HG03460 (cell line): ENCODE measurements around the gene SMIM35.
"Not testable (repeated sequence)": the region's sequence is repeated elsewhere in the genome, so short reads cannot be mapped to it uniquely, and the experiment has no call there.

Source experiments
- ATAC-seq: cut with Tn5 transposase; IDR thresholded peaks from one replicate; pipeline ENCODE4 v1.9.1; 2021; ENCODE audit not compliant: unreplicated experiment

Gene SMIM35

DNA sequence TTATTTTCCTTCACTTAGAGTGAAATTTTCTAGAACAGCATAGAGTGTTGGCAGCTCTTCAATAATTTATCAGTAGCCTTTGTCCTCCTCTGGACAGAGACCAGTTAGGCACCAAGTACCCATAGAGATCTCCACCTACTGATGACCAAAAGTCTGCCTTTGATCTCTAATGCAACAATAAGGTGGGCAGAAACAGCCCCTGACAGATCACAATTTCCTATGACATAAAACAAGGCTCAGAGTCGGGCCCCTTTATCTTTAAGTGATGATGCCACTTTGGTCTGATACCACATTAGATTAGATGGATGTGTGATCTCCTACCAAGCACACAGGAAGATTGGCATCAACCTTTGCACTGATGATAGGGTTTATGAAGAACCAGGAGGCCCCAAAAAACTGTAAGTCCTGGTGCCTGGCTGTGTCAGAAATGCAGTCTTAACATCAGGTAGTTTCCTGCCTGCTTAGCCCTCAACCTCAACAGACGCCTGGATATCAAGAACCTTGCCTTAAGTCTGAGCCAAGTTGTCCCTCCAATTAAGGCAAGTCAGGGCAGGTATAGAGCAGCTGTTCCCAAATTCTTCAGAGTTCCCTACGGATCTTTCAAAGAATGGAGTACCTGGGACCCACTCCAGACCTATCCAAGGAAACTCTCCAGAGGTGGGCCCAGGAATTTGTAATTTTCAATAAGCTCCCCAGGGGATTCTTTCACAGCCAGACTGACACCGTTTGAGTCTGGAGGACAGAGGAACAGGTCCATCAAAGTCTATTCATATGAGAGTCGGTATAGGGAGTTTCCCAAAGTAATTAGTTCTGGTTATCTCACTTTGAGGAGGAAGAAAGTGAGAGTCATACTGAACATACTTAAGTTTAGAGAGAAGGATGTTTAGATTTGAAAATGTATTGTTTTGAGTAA, 40.5 kb downstream of the SMIM35 start:
- ATAC-seq, result no peak

- ATAC-seq, result no peak
These were observed 41.6 kb downstream of the SMIM35 start for GRCh38 chr11:118045191-118045590.

DNA sequence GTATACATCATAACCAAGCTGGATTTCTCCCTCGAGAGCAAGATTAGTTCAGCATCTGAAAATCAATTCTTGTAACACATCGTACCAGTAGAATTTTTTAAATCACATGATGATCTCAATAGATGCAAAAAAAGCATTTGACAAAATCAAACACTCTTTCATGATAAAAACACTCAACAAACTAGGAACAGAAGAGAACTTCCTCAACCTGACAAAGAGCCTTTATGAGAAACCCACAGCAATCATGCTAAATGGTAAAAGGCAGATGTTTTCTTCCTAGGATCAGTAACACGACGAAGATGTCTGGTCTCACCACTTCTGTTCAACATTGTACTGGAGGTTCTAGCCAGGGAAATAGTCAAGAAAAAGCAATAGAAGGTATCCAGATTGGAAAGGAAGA, 44.0 kb downstream of the SMIM35 start:
- ATAC-seq, result no peak

GRCh38 chr11:118042141-118042540, 44.6 kb downstream of the SMIM35 start:
- no peak for ATAC-seq

DNA sequence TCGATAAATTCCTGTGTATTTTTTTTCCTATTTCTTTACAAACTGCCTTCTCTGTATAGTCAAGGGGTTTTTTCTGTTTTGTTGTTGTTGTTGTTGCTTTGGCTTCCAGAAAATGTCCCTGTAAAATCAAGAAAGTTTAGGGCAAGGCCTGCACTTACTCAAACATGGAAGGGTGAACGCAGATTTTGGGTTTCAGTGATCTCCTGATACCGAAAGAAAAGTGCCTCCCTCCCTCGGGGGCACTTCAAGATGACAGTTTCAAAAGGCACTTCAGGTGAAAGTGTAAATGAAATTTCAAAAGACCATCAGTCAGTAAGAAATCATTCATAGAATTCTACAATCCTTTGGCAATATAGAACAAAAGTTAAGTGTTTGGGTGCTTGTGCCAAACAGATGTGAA, 53.3 kb downstream of the SMIM35 start:
- ATAC-seq, result no peak

DNA sequence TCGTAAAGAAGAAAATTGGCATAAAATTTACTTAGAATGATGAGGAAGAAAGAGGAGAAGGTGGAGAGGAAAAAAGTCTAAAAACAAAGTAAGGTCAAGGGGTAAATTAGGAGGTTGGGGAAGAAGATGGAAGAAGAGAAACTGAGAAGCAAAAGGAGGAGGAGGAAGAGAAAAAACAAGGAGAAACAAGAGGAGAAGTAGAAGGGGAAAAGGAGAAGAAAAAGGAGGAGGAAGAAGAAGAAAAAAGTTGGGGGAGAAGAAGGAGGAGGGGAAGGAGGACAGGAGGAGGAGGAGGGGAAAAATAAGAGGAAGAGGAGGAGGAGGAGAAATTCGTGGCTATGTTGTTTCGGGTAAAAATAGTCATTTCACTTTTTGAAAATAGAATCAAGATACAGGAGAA, 58.1 kb downstream of the SMIM35 start:
- ATAC-seq, result no peak

- no peak for ATAC-seq
These were observed 59.1 kb downstream of the SMIM35 start for GRCh38 chr11:118027694-118028093.

- ATAC-seq, result no peak
These were observed 65.6 kb downstream of the SMIM35 start for GRCh38 chr11:118021146-118021545.

DNA sequence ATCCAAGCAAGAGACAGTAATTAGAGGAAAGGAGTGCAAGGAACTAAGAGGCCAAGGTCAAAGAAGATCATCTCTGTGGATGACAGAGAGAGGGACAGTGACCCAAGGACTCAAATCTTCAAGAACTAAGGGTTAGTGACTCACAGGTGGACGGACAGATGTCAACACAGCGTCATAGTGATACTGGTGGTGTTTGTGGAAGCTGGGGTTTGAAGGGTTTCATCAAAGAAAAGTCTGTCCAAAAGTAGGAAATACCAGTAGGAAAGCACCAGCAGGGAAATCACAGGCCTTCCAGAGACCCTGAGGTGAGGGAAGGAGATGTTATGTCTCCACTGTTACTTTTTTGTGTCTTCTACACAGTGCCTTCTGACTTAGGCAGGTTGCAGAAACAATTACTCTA, 68.4 kb downstream of the SMIM35 start:
- no peak for ATAC-seq

DNA sequence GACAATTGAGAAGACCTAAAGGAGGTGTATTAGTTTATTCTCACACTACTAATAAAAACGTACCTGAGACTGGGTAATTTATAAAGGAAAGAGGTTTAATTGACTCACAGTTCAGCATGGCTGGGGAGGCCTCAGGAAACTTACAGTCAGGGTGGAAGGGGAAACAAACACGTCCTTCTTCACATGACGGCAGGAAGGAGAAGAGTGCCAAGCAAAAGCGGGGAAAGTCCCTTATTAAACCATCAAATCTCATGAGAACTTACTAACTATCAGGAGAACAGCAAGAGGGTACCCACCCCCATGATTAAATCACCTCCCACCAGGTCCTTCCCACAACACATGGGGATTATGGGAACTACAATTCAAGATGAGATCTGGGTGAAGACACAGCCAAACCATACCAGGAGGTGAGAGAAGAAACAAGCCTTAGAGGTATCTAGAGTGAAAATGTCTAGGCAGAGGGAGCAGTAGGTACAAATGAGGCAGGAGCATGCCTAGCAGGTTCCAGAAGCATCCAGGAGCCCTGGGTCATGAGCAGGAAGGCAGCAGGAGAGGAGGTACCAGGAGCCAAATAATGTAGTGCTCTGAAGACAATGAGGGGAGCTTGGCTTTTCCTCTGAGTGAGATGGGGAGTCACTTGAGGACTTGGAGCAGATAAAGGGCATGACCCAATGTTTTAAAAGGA, 69.0 kb downstream of the SMIM35 start:
- ATAC-seq, result no peak

- no peak for ATAC-seq
These were observed 69.7 kb downstream of the SMIM35 start for GRCh38 chr11:118017111-118017510.

DNA sequence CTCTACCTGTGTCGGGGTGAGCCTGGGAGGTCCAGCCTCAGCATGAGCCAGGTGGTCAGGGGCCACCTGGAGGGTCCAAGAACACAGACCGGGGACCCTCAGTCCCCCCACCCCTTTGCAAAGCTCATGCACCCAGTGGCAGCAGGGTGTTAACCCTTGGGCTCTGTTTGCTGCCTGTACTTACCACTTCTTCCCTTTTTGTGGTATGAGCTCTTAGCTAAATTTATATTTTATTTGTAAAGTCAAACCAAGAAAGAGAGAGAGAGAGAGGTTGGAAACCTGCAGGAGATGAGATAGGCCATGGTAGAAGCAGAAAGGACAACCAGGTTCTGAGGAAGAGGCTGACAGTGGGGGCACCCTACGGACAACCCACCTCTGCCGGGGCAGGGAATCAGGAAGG, 70.7 kb downstream of the SMIM35 start:
- ATAC-seq, result no peak

GRCh38 chr11:118015385-118015841, 71.3 kb downstream of the SMIM35 start:
- no peak for ATAC-seq

- no peak for ATAC-seq
These were observed 72.7 kb downstream of the SMIM35 start for GRCh38 chr11:118014022-118014421.

DNA sequence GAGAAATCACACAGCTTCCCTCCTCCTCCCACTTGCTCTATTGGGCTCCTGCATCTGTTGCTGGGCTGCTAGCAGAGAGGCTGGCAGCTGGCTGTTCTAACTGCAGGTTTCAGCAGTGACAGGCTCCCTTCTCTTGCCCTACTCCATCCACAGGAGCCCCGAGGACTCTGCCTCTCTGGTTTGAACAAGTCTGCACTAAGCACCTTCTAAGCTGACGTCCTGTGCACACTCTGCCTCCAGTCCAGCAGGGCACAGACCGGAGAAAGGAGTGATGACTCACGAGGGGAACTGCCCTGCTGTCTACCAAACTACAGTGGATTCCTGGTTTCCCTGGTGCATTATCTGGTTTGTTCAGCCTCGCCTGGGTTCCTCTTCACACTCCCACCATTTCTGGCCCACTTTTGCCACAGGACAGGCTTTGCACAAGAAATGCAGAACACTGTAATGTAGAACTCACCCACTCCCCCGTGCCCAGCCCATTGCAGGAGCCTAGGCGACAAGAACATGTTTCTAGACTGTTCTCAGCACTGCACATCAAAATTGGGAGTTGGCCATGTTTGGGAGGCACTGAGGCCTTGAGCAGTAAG, 74.6 kb downstream of the SMIM35 start:
- ATAC-seq, result no peak

- ATAC-seq, result peak; percentile 80
These were observed 75.9 kb downstream of the SMIM35 start for GRCh38 chr11:118010738-118011461.

DNA sequence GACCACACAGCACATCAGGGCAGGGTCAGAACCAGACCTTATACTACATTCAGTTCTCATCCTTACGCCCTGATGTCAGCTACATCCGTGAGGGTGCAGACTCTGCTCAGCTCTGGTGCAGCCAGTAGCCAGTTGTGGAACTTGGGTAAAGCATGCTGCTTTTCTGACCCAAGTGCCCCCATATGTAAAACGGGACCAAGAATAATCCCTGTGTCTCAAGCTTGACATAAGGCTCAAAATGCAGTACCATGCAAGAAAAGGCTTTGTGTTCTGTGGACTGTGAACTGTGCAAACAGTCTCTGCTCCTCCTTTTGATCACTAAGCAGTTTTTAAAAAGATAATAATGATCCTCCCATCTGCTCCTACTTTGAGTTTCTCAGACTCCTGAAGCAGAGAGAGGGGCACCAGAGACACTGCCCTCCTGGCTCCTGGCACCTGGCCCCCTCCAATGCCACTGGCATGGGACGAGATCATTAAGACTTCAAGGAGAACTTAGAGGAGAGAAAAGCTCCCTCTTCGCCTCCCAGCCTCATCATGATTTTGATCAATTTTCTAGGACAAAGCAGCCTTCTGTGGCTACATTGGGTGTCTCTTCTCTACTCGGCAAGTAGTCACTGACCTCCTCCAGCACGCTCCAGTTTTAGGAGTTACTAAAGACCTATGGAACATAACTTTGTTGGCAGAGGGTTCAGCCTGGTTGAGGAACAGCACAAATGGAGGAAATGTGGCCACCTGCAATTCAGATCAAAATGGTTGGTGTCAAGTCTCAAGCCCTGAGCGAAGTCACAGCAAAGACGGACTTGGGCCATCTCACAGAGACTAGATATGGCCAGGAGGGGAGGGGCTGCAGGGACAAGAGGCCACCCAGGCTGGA, 76.7 kb downstream of the SMIM35 start:
- no peak for ATAC-seq

- no peak for ATAC-seq
These were observed 78.4 kb downstream of the SMIM35 start for GRCh38 chr11:118008271-118008911.

DNA sequence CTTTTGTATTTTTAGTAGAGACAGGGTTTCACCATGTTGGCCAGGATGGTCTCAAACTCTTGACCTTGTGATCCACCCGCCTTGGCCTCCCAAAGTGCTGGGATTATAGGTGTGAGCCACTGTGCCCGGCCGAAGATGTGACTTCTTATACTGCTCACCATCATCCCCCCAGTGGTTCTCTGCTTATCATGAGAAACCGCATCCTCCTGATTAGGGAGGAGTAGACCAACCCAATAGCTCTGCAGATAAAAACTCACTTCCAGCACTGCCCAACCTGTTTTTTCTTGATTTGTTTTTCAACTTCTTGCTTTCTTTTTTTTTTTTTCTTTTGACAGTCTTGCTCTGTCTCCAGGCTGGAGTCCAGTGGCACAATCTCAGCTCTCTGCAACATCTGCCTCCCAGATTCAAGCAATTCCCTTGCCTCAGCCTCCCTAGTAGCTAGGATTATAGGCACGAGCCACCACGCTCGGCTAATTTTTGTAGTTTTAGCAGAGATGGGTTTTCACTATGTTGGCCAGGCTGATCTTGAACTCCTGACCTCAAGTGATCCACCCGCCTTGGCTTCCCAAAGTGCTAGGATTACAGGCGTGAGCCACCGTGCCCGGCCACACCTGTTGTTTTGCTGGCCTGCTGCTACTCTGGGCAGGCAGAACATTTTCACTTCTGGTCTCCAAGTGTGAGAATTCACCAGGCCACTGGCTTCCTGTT, 79.0 kb downstream of the SMIM35 start:
- ATAC-seq, result not testable (repeated sequence)
